ENCODE measurements around the gene GARRE1.

DNA sequence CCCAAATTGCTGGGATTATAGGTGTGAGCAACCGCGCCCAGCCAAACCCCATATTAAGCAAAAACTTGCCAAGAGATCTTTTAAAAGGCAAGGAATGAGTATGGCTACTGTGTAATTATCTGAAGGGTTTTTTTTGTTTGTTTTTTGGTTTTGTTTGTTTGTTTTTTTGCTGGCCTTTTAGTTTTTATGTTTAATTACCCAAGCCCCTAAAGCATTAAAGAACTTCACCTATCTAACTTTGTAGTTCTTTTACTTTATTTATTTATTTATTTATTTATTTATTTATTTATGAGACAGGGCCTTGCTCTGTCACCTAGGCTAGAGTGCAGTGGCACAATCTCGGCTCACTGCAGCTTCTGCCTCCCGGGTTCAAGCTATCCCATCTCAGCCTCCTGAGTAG lies 40.3 kb upstream of the GARRE1 start:
- TF ChIP-seq, protein P1, sequence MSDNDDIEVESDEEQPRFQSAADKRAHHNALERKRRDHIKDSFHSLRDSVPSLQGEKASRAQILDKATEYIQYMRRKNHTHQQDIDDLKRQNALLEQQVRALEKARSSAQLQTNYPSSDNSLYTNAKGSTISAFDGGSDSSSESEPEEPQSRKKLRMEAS (IDR thresholded peaks at IDR 0.05) = no peak
- TF ChIP-seq YY1 (IDR thresholded peaks at IDR 0.05; ENCODE audit: low read depth) (no peak), EP300 (IDR thresholded peaks at IDR 0.05; ENCODE audit: borderline replicate concordance) (no peak), TEAD4 (IDR thresholded peaks at IDR 0.05) (no peak), EGR1 (IDR thresholded peaks at IDR 0.05) (no peak), FOXM1 (IDR thresholded peaks at IDR 0.05; ENCODE audit: borderline replicate concordance, low read depth) (no peak), RAD21 (IDR thresholded peaks at IDR 0.05; ENCODE audit: low read depth) (no peak), TCF12 (IDR thresholded peaks at IDR 0.05; ENCODE audit: low read depth) (no peak), CEBPB (IDR thresholded peaks at IDR 0.05) (no peak), NFIC (IDR thresholded peaks at IDR 0.05) (no peak), TAF1 (IDR thresholded peaks at IDR 0.05; ENCODE audit: low read depth) (no peak)
- TF ChIP-seq, protein P2, sequence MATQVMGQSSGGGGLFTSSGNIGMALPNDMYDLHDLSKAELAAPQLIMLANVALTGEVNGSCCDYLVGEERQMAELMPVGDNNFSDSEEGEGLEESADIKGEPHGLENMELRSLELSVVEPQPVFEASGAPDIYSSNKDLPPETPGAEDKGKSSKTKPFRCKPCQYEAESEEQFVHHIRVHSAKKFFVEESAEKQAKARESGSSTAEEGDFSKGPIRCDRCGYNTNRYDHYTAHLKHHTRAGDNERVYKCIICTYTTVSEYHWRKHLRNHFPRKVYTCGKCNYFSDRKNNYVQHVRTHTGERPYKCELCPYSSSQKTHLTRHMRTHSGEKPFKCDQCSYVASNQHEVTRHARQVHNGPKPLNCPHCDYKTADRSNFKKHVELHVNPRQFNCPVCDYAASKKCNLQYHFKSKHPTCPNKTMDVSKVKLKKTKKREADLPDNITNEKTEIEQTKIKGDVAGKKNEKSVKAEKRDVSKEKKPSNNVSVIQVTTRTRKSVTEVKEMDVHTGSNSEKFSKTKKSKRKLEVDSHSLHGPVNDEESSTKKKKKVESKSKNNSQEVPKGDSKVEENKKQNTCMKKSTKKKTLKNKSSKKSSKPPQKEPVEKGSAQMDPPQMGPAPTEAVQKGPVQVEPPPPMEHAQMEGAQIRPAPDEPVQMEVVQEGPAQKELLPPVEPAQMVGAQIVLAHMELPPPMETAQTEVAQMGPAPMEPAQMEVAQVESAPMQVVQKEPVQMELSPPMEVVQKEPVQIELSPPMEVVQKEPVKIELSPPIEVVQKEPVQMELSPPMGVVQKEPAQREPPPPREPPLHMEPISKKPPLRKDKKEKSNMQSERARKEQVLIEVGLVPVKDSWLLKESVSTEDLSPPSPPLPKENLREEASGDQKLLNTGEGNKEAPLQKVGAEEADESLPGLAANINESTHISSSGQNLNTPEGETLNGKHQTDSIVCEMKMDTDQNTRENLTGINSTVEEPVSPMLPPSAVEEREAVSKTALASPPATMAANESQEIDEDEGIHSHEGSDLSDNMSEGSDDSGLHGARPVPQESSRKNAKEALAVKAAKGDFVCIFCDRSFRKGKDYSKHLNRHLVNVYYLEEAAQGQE (IDR thresholded peaks at IDR 0.05; ENCODE audit: low read depth) = no peak
- TF ChIP-seq, protein P3, sequence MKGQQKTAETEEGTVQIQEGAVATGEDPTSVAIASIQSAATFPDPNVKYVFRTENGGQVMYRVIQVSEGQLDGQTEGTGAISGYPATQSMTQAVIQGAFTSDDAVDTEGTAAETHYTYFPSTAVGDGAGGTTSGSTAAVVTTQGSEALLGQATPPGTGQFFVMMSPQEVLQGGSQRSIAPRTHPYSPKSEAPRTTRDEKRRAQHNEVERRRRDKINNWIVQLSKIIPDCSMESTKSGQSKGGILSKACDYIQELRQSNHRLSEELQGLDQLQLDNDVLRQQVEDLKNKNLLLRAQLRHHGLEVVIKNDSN (IDR thresholded peaks at IDR 0.05) = no peak

Data from Ishikawa (cell line).